Aorta (tissue), 5 donors: ENCODE data around the gene TEPSIN. TPM values are rescaled to one million over a fixed set of nuclear protein-coding genes. Genes with fewer than 3 reads are reported as not detected.
"Not testable (repeated sequence)": the region's sequence is repeated elsewhere in the genome, so short reads cannot be mapped to it uniquely, and the experiment has no call there.

Experiments used
- ATAC-seq: fragments of 200-7000 bp; cut with Tn5 transposase; one replicate; pipeline ENCODE4 v1.9.1; 2022; ENCODE audit warnings: moderate library complexity; ENCODE audit not compliant: low FRiP score
- DNase-seq, 2 donors: peaks; one replicate each; pipeline ENCODE4 v3.0.0-alpha.2; 2020
- H3K27ac ChIP-seq, 2 donors: one replicate each; pipeline ENCODE4 v1.5.1; 2013; ENCODE audit warnings: low read length in 2 of 2, mild to moderate bottlenecking in 2 of 2, moderate library complexity in 2 of 2, control low read depth in 1 of 2, inconsistent platforms in 1 of 2, low read depth in 1 of 2
- H3K27me3 ChIP-seq, 2 donors: one replicate each; pipeline ENCODE4 v1.6.1; 2013; ENCODE audit warnings: control low read depth in 1 of 2, low read length in 1 of 2, mild to moderate bottlenecking in 1 of 2, moderate library complexity in 1 of 2; ENCODE audit not compliant: insufficient read depth in 2 of 2, control insufficient read depth in 1 of 2
- H3K36me3 ChIP-seq, 2 donors: one replicate each; pipeline ENCODE4 v1.6.1; 2013; ENCODE audit warnings: control low read depth in 1 of 2, low read length in 1 of 2, mild to moderate bottlenecking in 1 of 2; ENCODE audit not compliant: insufficient read depth in 2 of 2, control insufficient read depth in 1 of 2
- H3K4me1 ChIP-seq, 2 donors: one replicate each; pipeline ENCODE4 v1.6.1; 2013; ENCODE audit warnings: low read length in 2 of 2, control low read depth in 1 of 2, mild to moderate bottlenecking in 1 of 2, moderate library complexity in 1 of 2; ENCODE audit not compliant: insufficient read depth in 2 of 2, control insufficient read depth in 1 of 2
- H3K4me3 ChIP-seq, 2 donors: one replicate each; pipeline ENCODE4 v1.5.1; 2013; ENCODE audit warnings: low read length in 2 of 2, control low read depth in 1 of 2, mild to moderate bottlenecking in 1 of 2
- H3K9me3 ChIP-seq: one replicate; pipeline ENCODE4 v1.6.1; 2013; ENCODE audit warnings: mild to moderate bottlenecking, low read length; ENCODE audit not compliant: control insufficient read depth
- WGBS, 2 donors: extraction: QIAGEN DNeasy Blood & Tissue Kit; methylation state at CpG; one replicate each; pipeline ENCODE4 v1.1.7; 2013; 5-methylcytosine and 5-hydroxymethylcytosine counted together
- intact Hi-C, 2 donors: fragments of 100-400 bp; cut with DNase I; formaldehyde crosslinking; loops; one replicate each; pipeline versions ENCODE4 v1.14.2 to v1.15.0; 2022
- polyA plus RNA-seq, 2 donors: library from polyadenylated mRNA; stranded (reverse); fragments of 200-250 nt; gene quantifications; one replicate each; pipeline ENCODE4 v1.2.3, GENCODE V29; 2013
- total RNA-seq, 2 donors: library from RNA; stranded (reverse); fragmentation: NEBNext Ultra II Directional; extraction: Animal tissue kit (Norgen Biotek cat#: 25700); gene quantifications; one replicate each; pipeline ENCODE4 v1.2.1, GENCODE V29; 2021
- donor health status: healthy with polysubstance abuse.
- donor health status: Bipolar disorder and iron deficiency.
- donor health status: DM: no; HTN: no; CAD: no.
- donor health status: DM: no; HTN: no; CAD: no.
- donor health status: DM: yes; HTN: yes; CAD: no.

The TEPSIN gene
- total and polyA plus RNA-seq, 4 donors = 5.6 to 79.0 (median 35.0) TPM

GRCh38 chr17:81231766-81232581 lies 6.9 kb downstream of the TEPSIN start:
- no peak overlapping the region for H3K4me3 ChIP-seq
- peaks cover 0 to 2% of the 10 kb centered on the region in 2 donors for H3K36me3 ChIP-seq
- H3K4me1 ChIP-seq = no peaks in the 10 kb centered on the region
- H3K27me3 ChIP-seq = no peaks in the 10 kb centered on the region
- DNase-seq = no peak
- no peak overlapping the region for H3K27ac ChIP-seq
- H3K9me3 ChIP-seq = no peaks in the 10 kb centered on the region
- intact Hi-C loops = no loop called here
- WGBS, 2 donors = 91 to 92% methylated on average over 40 to 43 of the region's 43 CpGs
- no peak for ATAC-seq

DNA sequence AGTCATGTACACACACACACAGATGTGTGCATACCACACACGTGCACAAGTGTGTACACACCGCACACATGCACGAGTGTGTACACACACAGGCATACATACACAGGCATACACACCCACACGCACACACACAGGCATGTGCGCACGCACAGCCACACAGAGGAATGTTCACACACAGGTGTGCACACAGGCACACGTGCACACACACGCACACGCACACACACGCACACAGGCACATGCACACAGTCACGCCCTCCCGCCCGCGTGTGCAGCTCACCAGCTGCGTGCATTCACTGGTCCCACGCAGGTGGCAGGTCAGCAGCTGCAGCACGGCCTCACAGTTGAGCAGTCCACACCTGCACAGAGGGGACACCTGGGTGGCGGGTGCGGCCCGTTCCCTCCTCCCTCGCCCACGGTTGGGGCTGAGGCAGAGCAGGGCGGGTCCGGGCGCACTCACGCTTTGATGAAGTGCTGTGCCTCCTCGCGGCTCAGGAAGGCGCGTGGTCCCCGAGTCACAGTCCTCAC lies 7.7 kb downstream of the TEPSIN start:
- Histone ChIP-seq H3K4me3 (no peak overlapping the region), H3K27ac (no peak overlapping the region), H3K4me1 (no peaks in the 10 kb centered on the region), H3K9me3 (no peaks in the 10 kb centered on the region), H3K36me3 (peaks cover 0 to 2% of the 10 kb centered on the region in 2 donors), H3K27me3 (no peaks in the 10 kb centered on the region)
- ATAC-seq (no peak), DNase-seq (no peak)
- intact Hi-C loops = no loop called here
- 90 to 92% methylated on average over 31 of the region's 31 CpGs for WGBS, 2 donors

DNA sequence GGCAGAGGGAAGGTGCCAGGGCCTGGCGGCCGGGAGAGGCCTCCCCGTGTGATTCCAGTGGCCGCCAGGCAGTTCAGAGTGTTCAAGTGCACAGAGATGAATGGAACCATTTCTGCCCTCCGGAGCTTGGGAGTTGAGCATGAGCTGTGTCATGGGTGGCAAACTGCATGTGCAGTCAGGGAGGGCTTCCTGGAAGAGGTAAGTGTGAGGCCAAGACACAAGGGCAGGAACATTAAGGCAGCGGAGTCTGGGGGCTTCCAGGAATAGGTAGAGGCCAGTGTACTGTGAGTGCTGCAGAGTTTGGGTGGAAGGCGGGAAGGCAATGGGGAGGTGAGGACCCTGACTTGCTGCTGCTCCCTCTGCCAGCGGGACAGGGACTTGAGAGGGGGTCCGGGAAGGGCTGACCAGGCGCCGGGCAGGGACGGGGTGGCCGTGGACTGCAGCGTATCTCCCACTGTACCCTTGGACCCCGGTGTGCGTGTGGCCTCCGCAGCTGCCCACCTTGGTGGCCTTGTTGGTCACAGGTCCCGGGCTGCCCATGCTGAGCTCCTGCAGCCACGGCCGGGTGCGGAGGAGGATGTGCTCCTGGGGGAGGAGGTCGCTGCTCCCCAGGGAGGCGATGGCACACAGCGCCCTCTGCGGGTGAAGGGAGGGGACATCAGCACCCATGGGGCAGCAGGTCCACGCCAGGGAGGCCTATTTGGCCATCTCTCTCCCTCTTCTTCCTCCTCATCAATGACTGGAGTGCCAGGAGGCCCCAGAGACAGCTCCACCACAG lies 8.6 kb downstream of the TEPSIN start:
- intact Hi-C loops = no loop called here
- Histone ChIP-seq H3K4me3 (no peak overlapping the region), H3K27me3 (no peaks in the 10 kb centered on the region), H3K9me3 (no peaks in the 10 kb centered on the region), H3K4me1 (no peaks in the 10 kb centered on the region), H3K27ac (no peak overlapping the region), H3K36me3 (peaks cover 0 to 2% of the 10 kb centered on the region in 2 donors)
- DNase-seq (no peak), ATAC-seq (no peak)
- WGBS, 2 donors = 89 to 92% methylated on average over 23 to 26 of the region's 26 CpGs

- Histone ChIP-seq H3K9me3 (no peaks in the 10 kb centered on the region), H3K36me3 (peaks cover 0 to 2% of the 10 kb centered on the region in 2 donors), H3K27ac (no peak overlapping the region), H3K27me3 (no peaks in the 10 kb centered on the region), H3K4me1 (no peaks in the 10 kb centered on the region), H3K4me3 (no peak overlapping the region)
- intact Hi-C loops = no loop called here
- DNase-seq (no peak), ATAC-seq (no peak)
- 89 to 93% methylated on average over 14 of the region's 14 CpGs for WGBS, 2 donors
These were observed 9.3 kb downstream of the TEPSIN start for GRCh38 chr17:81229666-81229920.

DNA sequence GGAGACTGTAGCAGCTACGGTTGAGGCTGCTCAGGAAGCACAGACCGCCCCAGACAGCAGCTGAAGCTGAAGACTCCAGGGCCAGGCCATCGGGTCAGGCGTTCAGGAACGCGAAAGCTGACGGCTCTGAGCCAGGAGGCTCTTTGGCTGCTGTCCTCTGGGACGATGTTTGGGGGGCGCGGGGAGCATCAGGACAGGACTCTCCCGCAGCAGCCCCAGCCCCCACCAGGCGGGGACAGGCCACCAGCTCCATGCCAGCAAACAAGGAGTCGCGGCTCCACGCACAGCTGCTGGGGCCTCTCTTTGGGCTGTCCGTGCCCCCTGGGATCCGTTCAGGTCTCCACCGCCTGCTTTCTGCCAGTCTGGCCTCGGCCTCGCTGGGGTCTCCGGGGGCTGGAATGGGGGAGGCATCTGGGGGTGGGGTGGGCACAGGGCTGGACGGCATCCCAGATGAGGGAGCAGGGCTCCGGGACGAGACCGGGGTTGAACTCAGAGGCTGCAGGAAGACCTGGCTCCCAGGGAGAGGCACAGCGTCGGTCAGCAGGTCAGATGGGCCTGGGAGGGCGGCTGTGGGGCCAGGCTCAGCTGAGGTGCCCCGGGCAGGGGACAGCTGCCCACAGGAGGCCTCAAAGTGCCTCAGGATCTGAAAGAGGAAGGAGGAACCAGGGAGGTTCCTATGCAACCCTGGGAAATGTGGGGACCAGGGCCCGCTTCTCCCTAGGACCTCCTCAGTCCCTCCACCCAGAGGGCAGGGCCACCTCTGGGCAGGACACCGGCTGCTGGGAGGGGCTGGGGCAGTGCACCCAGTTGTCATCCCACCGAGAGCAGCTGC lies 9.8 kb downstream of the TEPSIN start:
- 87 to 90% methylated on average over 29 to 32 of the region's 32 CpGs for WGBS, 2 donors
- Histone ChIP-seq H3K4me3 (no peak overlapping the region), H3K9me3 (no peaks in the 10 kb centered on the region), H3K27me3 (no peaks in the 10 kb centered on the region), H3K4me1 (no peaks in the 10 kb centered on the region), H3K36me3 (peaks cover 0 to 2% of the 10 kb centered on the region in 2 donors), H3K27ac (no peak overlapping the region)
- DNase-seq (no peak), ATAC-seq (no peak)
- intact Hi-C loops = no loop called here

GRCh38 chr17:81228420-81228819 lies 10.4 kb downstream of the TEPSIN start:
- 83 to 86% methylated on average over 9 of the region's 9 CpGs for WGBS, 2 donors
- H3K4me3 ChIP-seq = no peak overlapping the region
- H3K27me3 ChIP-seq = no peaks in the 10 kb centered on the region
- no peak for DNase-seq
- ATAC-seq = no peak
- H3K4me1 ChIP-seq = no peaks in the 10 kb centered on the region
- H3K36me3 ChIP-seq = peaks cover 0 to 2% of the 10 kb centered on the region in 2 donors
- H3K27ac ChIP-seq = no peak overlapping the region
- intact Hi-C loops = no loop called here
- no peaks in the 10 kb centered on the region for H3K9me3 ChIP-seq

DNA sequence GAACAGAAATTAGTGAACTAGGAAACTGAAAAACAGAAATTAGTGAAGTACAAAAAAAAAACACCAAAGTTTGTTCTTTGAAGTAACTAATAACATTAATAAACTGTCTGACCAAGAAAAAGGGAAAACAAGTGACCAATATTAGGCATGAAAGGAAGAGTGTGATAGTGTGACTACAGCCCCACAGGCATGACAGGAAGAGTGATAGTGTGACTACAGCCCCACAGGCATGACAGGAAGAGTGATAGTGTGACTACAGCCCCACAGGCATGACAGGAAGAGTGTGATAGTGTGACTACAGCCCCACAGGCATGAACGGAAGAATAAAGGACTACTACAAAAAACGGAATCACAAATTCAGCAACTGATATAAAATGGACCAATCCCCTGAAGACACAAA lies 11.2 kb downstream of the TEPSIN start:
- ATAC-seq, DNase-seq, H3K36me3 ChIP-seq, H3K9me3 ChIP-seq, H3K27ac ChIP-seq, intact Hi-C loops, H3K4me1 ChIP-seq, H3K27me3 ChIP-seq, H3K4me3 ChIP-seq: not testable (repeated sequence)
- WGBS, 2 donors = 75 to 90% methylated on average over 2 of the region's 2 CpGs

- WGBS, 2 donors = 11 to 13% methylated on average over 11 of the region's 11 CpGs
- H3K4me3 ChIP-seq = no peak overlapping the region
- intact Hi-C loops = loop anchor here in 1 of 2 donors (2.0 kb wide), 1 partner anchor 15 kb away; the partner anchor contains the start of genes NDUFAF8 and TEPSIN
These were observed 15.1 kb downstream of the TEPSIN start for GRCh38 chr17:81223762-81224130.

More at GRCh38 chr17:81223762-81224130, 15.1 kb downstream of the TEPSIN start:
- Histone ChIP-seq H3K27me3 (no peaks in the 10 kb centered on the region), H3K9me3 (no peaks in the 10 kb centered on the region), H3K36me3 (no peaks in the 10 kb centered on the region), H3K27ac (no peak overlapping the region), H3K4me1 (no peaks in the 10 kb centered on the region)
- ATAC-seq (no peak), DNase-seq (no peak)
